ENCODE results near the gene MEF2B.

The MEF2B gene

DNA sequence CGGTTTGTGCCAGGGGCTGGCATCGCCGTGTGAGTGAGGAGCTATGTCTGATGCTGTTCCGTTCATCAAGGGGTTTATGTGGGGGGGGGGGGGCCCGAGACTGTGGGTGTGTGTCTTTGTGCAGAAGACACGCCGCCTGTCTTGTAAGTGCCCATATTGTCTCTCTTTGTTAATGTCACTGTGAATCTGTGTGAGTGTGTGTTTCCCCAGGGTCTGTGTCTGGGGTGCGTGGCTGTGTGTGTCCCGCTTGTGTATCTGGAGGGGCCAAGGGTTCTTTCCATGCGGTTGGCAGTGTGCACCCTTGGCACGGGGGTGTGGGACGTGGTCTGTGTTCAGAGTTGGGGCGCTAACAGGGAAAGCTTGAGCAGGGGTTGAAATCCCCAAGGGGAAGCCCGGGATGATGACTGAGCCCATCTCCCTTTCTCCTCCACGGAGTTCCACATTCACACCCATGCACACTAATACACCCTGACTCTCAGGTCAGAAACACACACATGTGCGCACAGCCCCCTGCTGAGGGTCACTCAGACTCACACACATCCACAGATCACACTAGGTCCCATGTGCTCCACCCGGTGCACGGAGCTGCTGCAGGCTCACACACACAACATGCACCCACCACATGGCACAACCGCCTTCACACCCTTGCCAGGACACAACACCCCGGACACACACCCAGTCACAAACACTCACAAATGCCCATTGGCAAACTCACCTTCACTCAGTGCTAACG is 43.5 kb upstream of the MEF2B start:
- POLR2A ChIA-PET, result no interaction called here
- CTCF ChIA-PET, result interaction anchor here (1.1 to 2.1 kb wide), 2 partner anchors 10 to 21 kb away, joined by 3 to 4 read pairs; partner anchors contain the start of gene NR2C2AP

DNA sequence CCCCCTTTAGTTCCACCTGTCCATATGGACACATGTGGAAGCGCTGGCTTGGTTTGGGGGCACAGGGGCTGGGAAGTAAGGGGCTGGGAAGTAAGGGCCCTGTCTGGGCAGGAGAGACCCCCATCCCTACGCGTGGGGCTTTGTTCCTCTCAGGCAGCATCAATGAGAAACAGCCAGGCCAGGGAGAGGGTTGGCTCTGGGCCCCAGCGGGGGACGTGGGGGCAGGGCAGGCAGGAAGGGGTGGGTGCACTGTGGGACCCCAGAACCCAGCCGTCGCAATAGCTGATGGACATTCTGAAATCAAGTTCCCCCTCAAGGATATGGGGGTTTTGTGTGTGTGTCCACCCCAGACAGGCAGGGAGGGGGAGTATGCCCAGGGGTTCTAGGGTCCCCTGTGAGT is 42.9 kb upstream of the MEF2B start:
- 11% methylated on average over 5 of the region's 7 CpGs for WGBS (ENCODE audit: insufficient coverage)

More for the DNA sequence above, 43.5 kb upstream of the MEF2B start:
- WGBS (ENCODE audit: insufficient coverage), result 50% methylated on average over 9 of the region's 21 CpGs
- no peaks in the 10 kb centered on the region for H3K36me3 ChIP-seq (ENCODE audit: control insufficient read depth in 4 of 4, insufficient read depth in 4 of 4, low read length in 3 of 4)
- peaks cover 3 to 87% (median 20%) of the 10 kb centered on the region in 5 experiments for H3K27me3 ChIP-seq (replicated peaks in 2 of 5; ENCODE audit: control insufficient read depth in 4 of 5, insufficient read depth in 5 of 5, low read length in 4 of 5)
- H3K9me3 ChIP-seq (ENCODE audit: control extremely low read depth in 1 of 5, control insufficient read depth in 4 of 5, insufficient read depth in 2 of 5, low read depth in 1 of 5, low read length in 4 of 5), result peaks cover 0 to 4% (median 0%) of the 10 kb centered on the region in 5 experiments
- no peak overlapping the region for H3K4me3 ChIP-seq (ENCODE audit: control insufficient read depth in 1 of 7, extremely low read depth in 1 of 7, insufficient read depth in 4 of 7, low read depth in 2 of 7, low read length in 6 of 7)
- no peak overlapping the region for H3K27ac ChIP-seq (ENCODE audit: insufficient read depth in 1 of 2, low read depth in 1 of 2, low read length in 2 of 2, poor library complexity in 1 of 2, severe bottlenecking in 2 of 2)
- DNase-seq, result no peak
- H3K4me1 ChIP-seq (ENCODE audit: control extremely low read depth in 1 of 4, control insufficient read depth in 4 of 4, insufficient read depth in 4 of 4, low read length in 3 of 4), result no peaks in the 10 kb centered on the region

DNA sequence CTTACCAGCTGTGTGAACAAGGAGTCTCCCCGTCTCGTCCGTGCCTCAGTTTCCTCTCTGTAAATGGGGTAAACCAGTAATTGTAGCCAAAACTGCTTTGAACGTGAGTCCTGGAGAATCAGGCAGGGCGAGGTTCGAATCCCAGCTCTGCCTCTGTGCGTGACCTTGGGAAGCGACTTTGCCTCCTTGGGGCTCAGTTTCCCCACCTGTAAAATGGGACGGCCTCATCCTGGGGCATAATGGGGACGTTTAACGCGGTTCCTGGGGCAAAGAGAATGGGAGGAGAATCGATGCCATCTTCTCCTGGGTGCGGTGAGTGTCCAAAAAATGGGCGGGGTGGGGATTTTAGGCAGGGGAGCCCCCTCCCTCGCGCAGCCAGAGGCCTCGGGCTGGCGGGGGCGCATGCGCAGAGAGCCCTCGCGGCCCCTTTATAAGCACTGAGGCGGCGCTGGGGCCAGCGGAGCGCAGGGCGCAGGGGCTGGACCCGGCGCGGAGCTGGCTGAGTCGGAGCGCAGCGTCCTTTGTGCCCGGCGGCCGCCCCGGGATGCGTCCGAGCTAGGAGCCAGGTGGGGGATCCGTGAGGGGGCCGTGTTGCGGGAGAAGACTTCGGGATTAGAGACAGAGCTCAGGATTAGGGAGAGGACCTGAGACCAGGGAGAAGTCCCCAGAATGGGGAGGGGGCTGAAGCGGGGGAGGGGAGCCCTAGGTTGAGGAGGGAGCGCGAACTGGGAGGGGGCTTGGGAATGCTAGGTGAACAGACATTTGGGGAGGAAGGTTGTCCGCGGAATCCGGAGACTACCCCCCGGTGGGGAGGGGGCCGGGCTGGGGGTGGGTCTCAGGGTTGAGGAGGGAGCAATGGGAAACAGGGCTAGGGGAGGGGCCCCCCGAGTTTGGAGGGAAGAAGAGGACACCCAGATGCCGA is 41.7 kb upstream of the MEF2B start, which contains the start of gene NCAN:
Gene NCAN (plus strand): TSS at position 460 of the 922 bp plus-strand sequence. CDS start 4,996 bp downstream, outside the sequence.
- H3K27ac ChIP-seq (ENCODE audit: insufficient read depth in 1 of 2, low read depth in 1 of 2, low read length in 2 of 2, poor library complexity in 1 of 2, severe bottlenecking in 2 of 2), result no peak within 1 kb of the TSS
- DNase-seq, result no peak
- H3K4me1 ChIP-seq (ENCODE audit: control extremely low read depth in 1 of 4, control insufficient read depth in 4 of 4, insufficient read depth in 4 of 4, low read length in 3 of 4), result no peaks in the 10 kb centered on the region
- WGBS (ENCODE audit: insufficient coverage), result 10% methylated on average over 44 of the region's 54 CpGs
- no peak within 1 kb of the TSS for H3K4me3 ChIP-seq (ENCODE audit: control insufficient read depth in 1 of 7, extremely low read depth in 1 of 7, insufficient read depth in 4 of 7, low read depth in 2 of 7, low read length in 6 of 7)
- POLR2A ChIA-PET, result no interaction called here
- peaks cover 3 to 76% (median 18%) of the 10 kb centered on the region in 5 experiments for H3K27me3 ChIP-seq (replicated peaks in 2 of 5; ENCODE audit: control insufficient read depth in 4 of 5, insufficient read depth in 5 of 5, low read length in 4 of 5)
- H3K9me3 ChIP-seq (ENCODE audit: control extremely low read depth in 1 of 5, control insufficient read depth in 4 of 5, insufficient read depth in 2 of 5, low read depth in 1 of 5, low read length in 4 of 5), result no peaks in the 10 kb centered on the region
- H3K36me3 ChIP-seq (ENCODE audit: control insufficient read depth in 4 of 4, insufficient read depth in 4 of 4, low read length in 3 of 4), result no peaks in the 10 kb centered on the region
- CTCF ChIA-PET, result no interaction called here

More for the DNA sequence above, 42.9 kb upstream of the MEF2B start:
- CTCF ChIA-PET, result no interaction called here
- H3K9me3 ChIP-seq (ENCODE audit: control extremely low read depth in 1 of 5, control insufficient read depth in 4 of 5, insufficient read depth in 2 of 5, low read depth in 1 of 5, low read length in 4 of 5), result peaks cover 0 to 4% (median 0%) of the 10 kb centered on the region in 5 experiments
- H3K36me3 ChIP-seq (ENCODE audit: control insufficient read depth in 4 of 4, insufficient read depth in 4 of 4, low read length in 3 of 4), result no peaks in the 10 kb centered on the region
- no peak overlapping the region for H3K27ac ChIP-seq (ENCODE audit: insufficient read depth in 1 of 2, low read depth in 1 of 2, low read length in 2 of 2, poor library complexity in 1 of 2, severe bottlenecking in 2 of 2)
- POLR2A ChIA-PET, result no interaction called here
- no peak for DNase-seq
- H3K4me1 ChIP-seq (ENCODE audit: control extremely low read depth in 1 of 4, control insufficient read depth in 4 of 4, insufficient read depth in 4 of 4, low read length in 3 of 4), result no peaks in the 10 kb centered on the region
- peaks cover 3 to 87% (median 20%) of the 10 kb centered on the region in 5 experiments for H3K27me3 ChIP-seq (replicated peaks in 2 of 5; ENCODE audit: control insufficient read depth in 4 of 5, insufficient read depth in 5 of 5, low read length in 4 of 5)
- H3K4me3 ChIP-seq (ENCODE audit: control insufficient read depth in 1 of 7, extremely low read depth in 1 of 7, insufficient read depth in 4 of 7, low read depth in 2 of 7, low read length in 6 of 7), result no peak overlapping the region

DNA sequence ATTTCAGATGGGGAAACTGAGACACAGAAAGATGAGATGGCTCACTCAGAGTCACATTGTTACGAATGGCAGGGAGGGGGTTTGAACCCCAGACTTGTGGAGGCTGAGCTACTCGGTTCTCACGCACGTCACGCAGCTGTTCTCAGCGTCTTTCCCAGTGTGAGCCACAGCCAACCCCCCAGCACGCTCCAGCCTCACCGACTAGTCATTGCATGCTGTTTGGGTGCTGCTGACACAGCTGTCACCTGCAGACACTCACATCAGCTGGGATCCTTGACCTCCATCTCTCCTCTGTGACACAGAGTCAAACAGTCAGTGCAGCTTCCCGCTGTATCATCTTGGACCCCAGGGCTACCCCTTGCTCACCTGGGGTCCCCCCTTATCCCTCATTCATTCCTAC is 39.3 kb upstream of the MEF2B start:
- Histone ChIP-seq H3K4me1 (ENCODE audit: control extremely low read depth in 1 of 4, control insufficient read depth in 4 of 4, insufficient read depth in 4 of 4, low read length in 3 of 4) (no peaks in the 10 kb centered on the region), H3K27me3 (replicated peaks in 2 of 5; ENCODE audit: control insufficient read depth in 4 of 5, insufficient read depth in 5 of 5, low read length in 4 of 5) (peaks cover 3 to 59% (median 15%) of the 10 kb centered on the region in 5 experiments), H3K36me3 (ENCODE audit: control insufficient read depth in 4 of 4, insufficient read depth in 4 of 4, low read length in 3 of 4) (no peaks in the 10 kb centered on the region), H3K4me3 (ENCODE audit: control insufficient read depth in 1 of 7, extremely low read depth in 1 of 7, insufficient read depth in 4 of 7, low read depth in 2 of 7, low read length in 6 of 7) (no peak overlapping the region), H3K9me3 (ENCODE audit: control extremely low read depth in 1 of 5, control insufficient read depth in 4 of 5, insufficient read depth in 2 of 5, low read depth in 1 of 5, low read length in 4 of 5) (no peaks in the 10 kb centered on the region), H3K27ac (ENCODE audit: insufficient read depth in 1 of 2, low read depth in 1 of 2, low read length in 2 of 2, poor library complexity in 1 of 2, severe bottlenecking in 2 of 2) (no peak overlapping the region)
- POLR2A ChIA-PET, result no interaction called here
- DNase-seq, result no peak
- CTCF ChIA-PET, result interaction anchor here (0.7 to 1.3 kb wide), 2 partner anchors 34 to 73 kb away, joined by 3 read pairs; no protein-coding TSS in a partner anchor
- WGBS (ENCODE audit: insufficient coverage), result 65% methylated on average over 9 of the region's 9 CpGs

DNA sequence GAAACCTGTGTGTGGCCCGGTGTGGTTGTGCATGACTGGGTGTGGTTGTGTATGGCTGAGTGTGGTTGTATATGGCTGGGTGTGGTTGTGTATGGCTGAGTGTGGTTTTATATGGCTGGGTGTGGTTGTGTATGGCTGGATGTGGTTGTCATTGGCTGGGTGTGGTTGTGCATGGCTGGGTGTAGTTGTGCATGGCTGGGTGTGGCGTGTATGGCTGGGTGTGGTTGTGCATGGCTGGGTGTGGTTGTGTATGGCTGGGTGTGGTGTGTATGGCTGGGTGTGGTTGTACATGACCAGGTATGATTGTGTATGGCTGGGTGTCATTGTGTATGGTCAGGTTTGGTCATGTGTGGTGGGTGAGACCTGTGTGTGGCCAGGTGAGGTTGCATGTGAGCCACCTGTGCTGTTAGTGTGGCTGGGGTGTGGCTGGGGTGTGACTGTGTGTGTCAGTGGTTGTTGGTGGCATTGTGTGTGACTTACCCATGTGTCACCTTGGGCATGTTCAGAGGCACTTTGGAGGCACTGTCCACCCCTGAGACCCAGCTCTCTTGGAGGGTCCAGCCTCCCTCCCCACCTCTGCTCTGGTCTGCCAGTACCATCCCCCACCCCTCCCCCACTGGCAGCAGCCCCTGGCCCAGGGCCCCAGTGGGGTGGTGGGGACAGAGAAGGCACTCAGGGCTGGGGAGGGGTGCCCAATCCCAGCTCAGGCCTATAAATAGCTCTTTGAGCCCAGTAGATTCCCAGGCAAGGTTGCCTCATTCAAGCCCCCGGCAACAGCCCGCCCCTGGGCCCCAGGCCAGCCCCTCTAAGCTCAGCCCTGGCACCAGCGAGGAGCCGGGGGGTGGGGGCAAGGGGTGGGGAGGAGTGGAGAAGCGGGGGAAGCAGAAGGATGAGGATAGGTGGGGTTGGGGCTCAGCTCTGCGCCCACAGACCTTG is 37.8 kb upstream of the MEF2B start:
- ChIA-PET CTCF (no interaction called here), POLR2A (no interaction called here)
- WGBS (ENCODE audit: insufficient coverage), result 81% methylated on average over 3 of the region's 8 CpGs
- Histone ChIP-seq H3K4me1 (ENCODE audit: control extremely low read depth in 1 of 4, control insufficient read depth in 4 of 4, insufficient read depth in 4 of 4, low read length in 3 of 4) (peaks cover 0 to 6% (median 4%) of the 10 kb centered on the region in 4 experiments), H3K36me3 (ENCODE audit: control insufficient read depth in 4 of 4, insufficient read depth in 4 of 4, low read length in 3 of 4) (no peaks in the 10 kb centered on the region), H3K27me3 (replicated peaks in 2 of 5; ENCODE audit: control insufficient read depth in 4 of 5, insufficient read depth in 5 of 5, low read length in 4 of 5) (peaks cover 3 to 44% (median 9%) of the 10 kb centered on the region in 5 experiments), H3K9me3 (ENCODE audit: control extremely low read depth in 1 of 5, control insufficient read depth in 4 of 5, insufficient read depth in 2 of 5, low read depth in 1 of 5, low read length in 4 of 5) (no peaks in the 10 kb centered on the region), H3K27ac (ENCODE audit: insufficient read depth in 1 of 2, low read depth in 1 of 2, low read length in 2 of 2, poor library complexity in 1 of 2, severe bottlenecking in 2 of 2) (no peak overlapping the region), H3K4me3 (ENCODE audit: control insufficient read depth in 1 of 7, extremely low read depth in 1 of 7, insufficient read depth in 4 of 7, low read depth in 2 of 7, low read length in 6 of 7) (no peak overlapping the region)
- no peak for DNase-seq

DNA sequence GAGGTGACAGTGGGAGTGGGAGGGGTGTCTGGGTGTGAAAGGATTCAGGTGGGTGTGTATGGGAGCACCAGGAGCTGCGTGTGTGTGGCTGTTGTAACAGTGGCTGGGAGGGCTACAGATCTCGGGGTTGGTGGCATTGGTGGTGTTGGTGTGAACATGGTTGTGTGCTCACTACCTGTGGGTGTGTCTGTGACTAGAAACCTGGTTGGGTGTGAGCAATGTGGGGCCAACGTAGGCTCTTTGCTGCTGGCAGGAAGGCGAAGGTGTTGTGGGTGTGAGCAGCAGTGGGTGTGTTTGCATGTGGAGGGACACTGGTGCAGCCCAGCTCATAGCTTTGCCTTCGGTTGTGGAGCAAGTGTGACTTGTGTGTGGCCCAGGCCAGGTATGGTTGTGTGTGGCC is 36.9 kb upstream of the MEF2B start:
- POLR2A ChIA-PET, result no interaction called here
- Histone ChIP-seq H3K9me3 (ENCODE audit: control extremely low read depth in 1 of 5, control insufficient read depth in 4 of 5, insufficient read depth in 2 of 5, low read depth in 1 of 5, low read length in 4 of 5) (no peaks in the 10 kb centered on the region), H3K4me1 (ENCODE audit: control extremely low read depth in 1 of 4, control insufficient read depth in 4 of 4, insufficient read depth in 4 of 4, low read length in 3 of 4) (peaks cover 4 to 15% (median 13%) of the 10 kb centered on the region in 4 experiments), H3K27me3 (replicated peaks in 2 of 5; ENCODE audit: control insufficient read depth in 4 of 5, insufficient read depth in 5 of 5, low read length in 4 of 5) (peaks cover 3 to 34% (median 8%) of the 10 kb centered on the region in 5 experiments), H3K4me3 (ENCODE audit: control insufficient read depth in 1 of 7, extremely low read depth in 1 of 7, insufficient read depth in 4 of 7, low read depth in 2 of 7, low read length in 6 of 7) (no peak overlapping the region), H3K27ac (ENCODE audit: insufficient read depth in 1 of 2, low read depth in 1 of 2, low read length in 2 of 2, poor library complexity in 1 of 2, severe bottlenecking in 2 of 2) (no peak overlapping the region), H3K36me3 (ENCODE audit: control insufficient read depth in 4 of 4, insufficient read depth in 4 of 4, low read length in 3 of 4) (peaks cover 0 to 7% (median 0%) of the 10 kb centered on the region in 4 experiments)
- 74% methylated on average over 4 of the region's 5 CpGs for WGBS (ENCODE audit: insufficient coverage)
- DNase-seq, result no peak
- CTCF ChIA-PET, result interaction anchor here (1.1 kb wide), 1 partner anchor 17 kb away, joined by 3 read pairs; no protein-coding TSS in a partner anchor

Measured in common myeloid progenitor, CD34-positive (primary cell).